ENCODE data around the gene FSTL3.
"Not testable (repeated sequence)": the region's sequence is repeated elsewhere in the genome, so short reads cannot be mapped to it uniquely, and the experiment has no call there.

FSTL3 gene

GRCh38 chr19:662207-662961 lies 13.8 kb upstream of the FSTL3 start:
- DNase-seq, result no peak

GRCh38 chr19:662962-663681 lies 13.1 kb upstream of the FSTL3 start, which contains the start of gene RNF126:
Gene RNF126 (minus strand): TSS chr19:663214. CDS start chr19:663121, 93 bp downstream.
- peak; percentile 48 for DNase-seq

GRCh38 chr19:663682-664117 lies 12.5 kb upstream of the FSTL3 start:
- DNase-seq, result no peak

GRCh38 chr19:664913-665443 lies 11.2 kb upstream of the FSTL3 start:
- peak; percentile 30 for DNase-seq

GRCh38 chr19:666985-667573 lies 9.1 kb upstream of the FSTL3 start:
- DNase-seq, result not testable (repeated sequence)

- not testable (repeated sequence) for DNase-seq
These were observed 7.3 kb upstream of the FSTL3 start for GRCh38 chr19:668675-669434.

GRCh38 chr19:670609-671075 lies 5.5 kb upstream of the FSTL3 start:
- no peak for DNase-seq

GRCh38 chr19:674282-675151 lies 1.7 kb upstream of the FSTL3 start:
- no peak for DNase-seq

GRCh38 chr19:676007-676338 lies 219 bp upstream of the FSTL3 start:
- DNase-seq, result no peak

- no peak for DNase-seq
These were observed 1.0 kb downstream of the FSTL3 start for GRCh38 chr19:677201-677600.

- DNase-seq, result no peak
These were observed 1.6 kb downstream of the FSTL3 start for GRCh38 chr19:677601-678436.

GRCh38 chr19:678791-679388 lies 2.7 kb downstream of the FSTL3 start:
- DNase-seq, result no peak

GRCh38 chr19:679418-680286 lies 3.5 kb downstream of the FSTL3 start:
- no peak for DNase-seq

- DNase-seq, result peak; percentile 57
These were observed 4.3 kb downstream of the FSTL3 start for GRCh38 chr19:680287-681028.

GRCh38 chr19:681029-682019 lies 5.1 kb downstream of the FSTL3 start:
- no peak for DNase-seq

GRCh38 chr19:682678-683320 lies 6.6 kb downstream of the FSTL3 start:
- DNase-seq, result no peak

- DNase-seq, result no peak
These were observed 9.3 kb downstream of the FSTL3 start for GRCh38 chr19:685454-685931.

Measured in NCI-H524 treated with DMSO at 0.1 percent for 48 hours (cell line).